HG03460 (cell line): ENCODE measurements around the gene ZNF683.
A peak's percentile ranks its signal among the peaks of the same experiment; 100 is the strongest.
"Not testable (repeated sequence)": the region's sequence is repeated elsewhere in the genome, so short reads cannot be mapped to it uniquely, and the experiment has no call there.

ENCODE experiments used
- ATAC-seq: cut with Tn5 transposase; IDR thresholded peaks from one replicate; pipeline ENCODE4 v1.9.1; 2021; ENCODE audit not compliant: unreplicated experiment

Gene ZNF683

GRCh38 chr1:26387447-26387846, 14.9 kb upstream of the ZNF683 start:
- ATAC-seq = no peak

DNA sequence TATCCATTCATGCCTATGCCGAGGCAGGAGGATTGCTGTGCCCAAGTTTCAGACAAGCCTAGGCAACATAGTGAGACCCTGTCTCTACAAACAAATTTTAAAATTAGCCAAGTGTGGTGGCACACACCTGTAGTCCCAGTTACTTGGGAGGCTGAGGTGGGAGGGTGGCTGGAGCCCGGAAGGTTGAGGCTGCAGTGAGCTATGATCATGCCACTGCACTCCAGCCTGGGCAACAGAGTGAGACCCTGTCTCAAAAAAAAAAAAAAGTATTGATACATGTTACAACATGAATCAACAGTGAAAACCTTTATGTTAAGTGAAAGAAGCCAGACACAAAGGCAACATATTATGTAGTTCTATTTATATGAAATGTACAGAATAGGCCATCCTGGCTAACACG, 12.5 kb upstream of the ZNF683 start:
- not testable (repeated sequence) for ATAC-seq

DNA sequence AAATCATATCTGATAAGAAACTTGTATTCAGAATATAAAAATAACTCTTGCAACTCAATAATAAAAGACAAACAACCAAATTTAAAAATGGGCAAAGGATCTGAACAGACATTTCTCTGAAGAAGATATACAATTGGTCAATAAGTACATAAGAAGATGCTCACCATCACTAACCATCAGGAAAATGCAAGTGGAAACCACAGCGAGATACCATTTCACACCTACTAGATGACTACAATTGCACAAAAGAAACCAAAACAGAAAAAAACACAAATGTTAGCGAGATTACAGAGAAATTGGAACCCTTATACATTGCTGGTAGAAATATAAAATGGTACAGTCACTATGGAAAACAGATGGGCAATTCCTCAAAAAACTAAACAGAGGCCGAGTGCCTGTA, 11.5 kb upstream of the ZNF683 start:
- ATAC-seq = no peak

DNA sequence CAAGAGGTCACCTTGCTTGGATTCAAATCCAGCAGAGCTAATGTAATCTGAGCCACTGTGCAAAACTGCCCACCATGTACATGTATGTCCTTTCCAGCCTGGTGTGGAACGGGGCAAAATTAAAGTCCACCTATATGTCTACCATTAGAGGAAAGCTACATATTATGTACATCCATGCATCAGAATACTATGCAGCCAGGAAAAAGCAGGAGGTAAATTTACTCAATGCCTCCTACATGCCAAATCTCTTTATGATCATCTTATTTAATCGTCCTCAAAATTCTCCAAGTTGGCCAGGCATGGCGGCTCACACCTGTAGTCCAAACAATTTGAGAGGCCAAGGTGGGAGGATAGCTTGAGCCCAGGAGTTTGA, 6.3 kb upstream of the ZNF683 start:
- ATAC-seq = no peak

DNA sequence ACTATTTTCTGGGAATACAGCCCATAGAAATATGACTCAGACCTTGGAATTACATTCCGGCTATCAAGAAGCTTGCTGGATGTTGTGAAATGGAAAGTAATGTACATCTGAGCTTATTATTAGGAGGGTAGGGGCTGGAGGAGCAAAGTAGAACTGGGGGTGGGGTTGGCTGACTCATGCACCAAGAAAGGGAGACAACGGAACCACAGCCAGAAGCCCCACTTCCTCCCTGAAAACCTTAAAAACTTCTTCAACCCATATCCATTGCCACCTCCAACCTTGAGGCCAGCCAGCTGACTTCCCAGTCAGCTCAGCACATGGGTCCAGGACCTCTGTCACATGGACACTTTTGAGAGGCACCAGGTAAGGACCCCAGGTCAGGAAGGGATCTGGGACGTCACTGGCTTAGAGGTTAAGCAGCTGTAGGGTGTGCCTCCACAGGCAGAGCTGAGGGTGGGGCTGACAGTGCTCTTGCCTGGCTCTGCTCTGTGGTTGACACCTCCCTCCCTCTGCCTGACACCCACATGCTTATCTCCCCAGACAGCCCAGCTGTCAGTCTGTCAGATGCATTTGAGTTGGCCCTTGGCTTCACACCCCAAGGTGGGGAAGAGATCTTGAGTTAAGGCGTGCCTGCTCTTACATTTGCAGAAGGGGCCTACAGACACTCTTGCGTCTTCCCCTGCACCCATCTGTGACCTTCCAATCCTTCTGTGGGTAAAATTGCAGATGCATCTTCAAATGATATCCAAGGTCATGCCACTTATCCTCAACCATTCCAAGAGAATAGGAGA, 5.7 kb upstream of the ZNF683 start:
- ATAC-seq = peak; percentile 74

GRCh38 chr1:26376050-26376449, 3.5 kb upstream of the ZNF683 start:
- no peak for ATAC-seq

DNA sequence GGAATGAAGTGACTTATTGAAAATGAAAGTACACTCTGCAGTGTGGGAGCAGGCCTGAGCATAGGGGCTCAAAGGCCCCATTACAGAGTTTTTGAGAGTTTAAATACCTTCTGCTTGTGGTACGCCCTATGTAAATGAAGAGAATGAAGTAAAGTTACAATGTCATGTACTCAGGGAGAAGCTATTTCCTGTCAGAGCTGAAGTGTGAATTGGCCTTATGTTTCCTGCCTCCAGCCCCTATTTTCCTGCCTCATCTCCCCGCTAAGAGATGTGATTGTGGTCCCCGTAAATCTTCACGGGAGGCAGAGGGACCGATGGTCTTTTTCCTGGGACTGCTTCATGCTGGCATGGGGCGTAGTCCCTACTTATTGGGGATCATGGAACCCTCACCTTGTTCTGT, 2.5 kb upstream of the ZNF683 start:
- ATAC-seq = no peak

- ATAC-seq = not testable (repeated sequence)
These were observed 1.8 kb upstream of the ZNF683 start for GRCh38 chr1:26374361-26374760.

DNA sequence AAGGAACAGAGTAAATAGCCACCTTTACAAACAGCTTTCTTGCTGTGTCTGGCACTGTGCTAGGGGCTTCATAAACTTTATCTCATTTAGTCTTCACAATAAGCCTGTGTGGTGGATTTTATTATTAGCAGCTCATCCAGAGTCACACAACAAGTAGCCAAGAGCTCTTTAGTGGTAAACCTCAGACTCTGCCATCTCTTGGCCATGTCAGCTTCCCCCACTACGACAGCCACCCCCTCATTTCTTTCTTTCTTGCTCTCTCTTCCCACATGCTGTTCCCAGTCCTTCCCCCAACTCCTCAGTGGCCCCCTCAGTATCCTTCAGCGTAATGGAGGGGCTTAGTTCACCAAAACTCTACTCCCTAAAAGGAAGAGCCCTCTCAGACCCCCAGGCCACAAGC, 1.2 kb upstream of the ZNF683 start:
- ATAC-seq = no peak

DNA sequence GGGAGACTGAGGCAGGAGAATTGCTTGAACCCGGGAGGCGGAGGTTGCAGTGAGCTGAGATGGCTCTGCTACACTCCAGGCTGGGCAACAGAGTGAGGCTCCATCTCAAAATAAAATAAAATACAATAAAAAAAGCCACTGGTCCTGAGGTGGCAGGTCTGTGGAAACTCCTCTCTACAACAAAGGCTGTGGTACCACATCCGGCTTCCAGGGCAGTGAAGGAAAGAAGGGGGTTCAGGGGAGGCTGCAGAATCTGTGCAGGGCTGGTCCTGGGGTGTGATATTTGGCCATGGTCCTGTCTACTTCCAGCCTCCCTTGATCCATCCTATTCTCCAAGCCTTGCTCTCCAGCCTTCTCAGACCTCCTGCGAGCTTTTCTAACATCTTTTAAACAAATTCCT, 731 bp upstream of the ZNF683 start:
- ATAC-seq = no peak

GRCh38 chr1:26372039-26372438, 511 bp downstream of the ZNF683 start:
- ATAC-seq = no peak

- no peak for ATAC-seq
These were observed 1.8 kb downstream of the ZNF683 start for GRCh38 chr1:26370591-26371382.

DNA sequence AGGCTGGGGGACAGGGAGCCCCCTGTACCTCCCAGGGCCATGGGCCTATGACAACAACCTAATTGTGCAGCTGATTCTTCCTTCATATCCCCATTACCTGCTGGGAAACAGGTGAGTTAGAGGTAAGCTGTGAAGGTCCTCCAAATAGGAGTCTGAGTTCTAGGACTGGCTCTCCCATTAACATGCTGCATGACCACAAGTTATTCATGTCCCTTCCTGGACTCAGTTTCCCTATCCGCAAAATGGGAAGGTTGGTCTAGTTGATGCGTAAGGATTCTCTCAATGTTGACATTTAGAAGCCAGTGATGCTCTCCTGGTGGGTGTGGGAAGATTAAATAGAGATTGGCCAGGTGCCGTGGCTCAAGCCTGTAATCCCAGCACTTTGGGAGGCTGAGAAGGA, 4.1 kb downstream of the ZNF683 start:
- ATAC-seq = no peak

GRCh38 chr1:26368006-26368405, 4.5 kb downstream of the ZNF683 start:
- no peak for ATAC-seq

GRCh38 chr1:26367441-26367840, 5.1 kb downstream of the ZNF683 start:
- ATAC-seq = no peak

DNA sequence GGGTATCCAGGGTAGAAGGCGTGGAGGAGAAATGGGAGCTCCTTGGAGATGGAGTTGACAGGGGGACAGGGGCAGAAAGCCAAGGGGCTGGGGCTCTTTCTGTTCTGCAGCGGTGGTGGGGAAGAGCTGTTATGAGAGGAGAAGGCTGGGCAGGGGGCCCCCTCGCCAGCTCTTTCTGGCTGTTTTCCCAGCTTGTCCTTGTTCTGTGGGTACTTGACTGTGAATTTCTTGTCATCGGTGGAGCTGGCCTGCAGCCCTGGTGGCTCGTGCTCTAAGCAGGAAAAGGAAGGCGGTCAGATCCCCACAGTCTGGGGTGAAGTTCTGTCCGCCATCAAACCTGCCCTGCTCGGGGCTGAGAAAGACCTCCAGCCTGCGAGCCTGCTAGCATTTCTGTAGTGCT, 7.6 kb downstream of the ZNF683 start:
- ATAC-seq = no peak

- ATAC-seq = no peak
These were observed 8.8 kb downstream of the ZNF683 start for GRCh38 chr1:26363549-26364448.

- ATAC-seq = no peak
These were observed 10.2 kb downstream of the ZNF683 start for GRCh38 chr1:26362331-26362730.

DNA sequence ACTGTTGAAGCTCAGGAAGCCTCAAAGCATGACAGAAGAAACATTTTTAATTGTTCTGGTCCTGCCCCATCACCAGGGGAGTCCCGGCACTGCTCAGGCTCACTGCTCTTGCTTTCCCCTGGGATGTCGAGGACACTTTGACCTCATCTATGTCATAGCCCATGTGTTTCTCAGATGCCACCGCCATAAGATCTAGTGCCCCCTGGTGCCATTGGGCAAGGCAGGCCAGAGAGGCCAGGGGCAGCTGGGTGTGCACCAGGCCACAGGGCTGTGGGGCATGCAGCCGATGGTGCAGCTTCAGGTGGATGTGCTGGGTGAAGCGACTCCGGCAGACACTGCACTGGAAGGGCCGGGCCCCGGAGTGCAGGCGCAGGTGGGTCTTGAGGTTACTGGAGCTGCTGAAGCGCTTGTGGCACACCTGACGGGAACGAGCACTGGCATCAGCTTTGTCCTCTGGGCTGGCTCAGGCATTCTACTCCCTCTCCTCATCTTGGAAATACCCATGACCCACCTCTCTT, 10.9 kb downstream of the ZNF683 start:
- no peak for ATAC-seq

- ATAC-seq = no peak
These were observed 11.5 kb downstream of the ZNF683 start for GRCh38 chr1:26360807-26361604.
